Thymus (tissue), 11 donors: Measurements from ENCODE around the gene CELSR3. TPM values are rescaled to one million over a fixed set of nuclear protein-coding genes. Genes with fewer than 3 reads are reported as not detected.
A peak's percentile ranks its signal among the peaks of the same experiment; 100 is the strongest.

Experiments
- DNase-seq, 9 donors: peaks; one replicate each; pipeline ENCODE4 v3.0.0-alpha.2; 2013; ENCODE audit warnings: low spot score in 9 of 9, low read depth in 6 of 9, missing footprints in 1 of 9
- H3K27ac ChIP-seq, 2 donors: one replicate each; pipeline ENCODE4 v1.5.1; 2013; ENCODE audit warnings: control low read depth in 1 of 2, low read depth in 1 of 2, low read length in 1 of 2, mild to moderate bottlenecking in 1 of 2, moderate library complexity in 1 of 2
- H3K27me3 ChIP-seq, 2 donors: one replicate each; pipeline ENCODE4 v1.5.1; 2013; ENCODE audit warnings: low read length in 1 of 2; ENCODE audit not compliant: control insufficient read depth in 2 of 2, insufficient read depth in 1 of 2
- H3K36me3 ChIP-seq, 2 donors: one replicate each; pipeline ENCODE4 v1.5.1; 2013; ENCODE audit warnings: low read length in 1 of 2, mild to moderate bottlenecking in 1 of 2, moderate library complexity in 1 of 2; ENCODE audit not compliant: control insufficient read depth in 2 of 2, insufficient read depth in 2 of 2
- H3K4me1 ChIP-seq, 2 donors: one replicate each; pipeline ENCODE4 v1.5.1; 2013; ENCODE audit warnings: low read length in 2 of 2; ENCODE audit not compliant: control insufficient read depth in 2 of 2, insufficient read depth in 2 of 2
- H3K4me3 ChIP-seq, 2 donors: one replicate each; pipeline ENCODE4 v1.5.1; 2013; ENCODE audit warnings: low read length in 2 of 2, control low read depth in 1 of 2, mild to moderate bottlenecking in 1 of 2
- H3K9me3 ChIP-seq, 2 donors: one replicate each; pipeline ENCODE4 v1.5.1; 2013; ENCODE audit warnings: low read length in 1 of 2, mild to moderate bottlenecking in 1 of 2; ENCODE audit not compliant: control insufficient read depth in 2 of 2, insufficient read depth in 1 of 2
- WGBS: extraction: QIAGEN DNeasy Blood & Tissue Kit; methylation state at CpG from one replicate; pipeline ENCODE4 v1.1.7; 2013; 5-methylcytosine and 5-hydroxymethylcytosine counted together
- polyA plus RNA-seq: library from polyadenylated mRNA; stranded (reverse); fragments of 200-250 nt; gene quantifications from one replicate; pipeline ENCODE4 v1.2.3, GENCODE V29; 2013
- total RNA-seq: library from RNA; stranded (reverse); fragments of 120-200 nt; gene quantifications from one replicate; pipeline ENCODE4 v1.2.4, GENCODE V29; 2013
- donor health status: healthy.

Gene CELSR3
- total and polyA plus RNA-seq, 2 donors = 0.38 to 1.4 TPM

DNA sequence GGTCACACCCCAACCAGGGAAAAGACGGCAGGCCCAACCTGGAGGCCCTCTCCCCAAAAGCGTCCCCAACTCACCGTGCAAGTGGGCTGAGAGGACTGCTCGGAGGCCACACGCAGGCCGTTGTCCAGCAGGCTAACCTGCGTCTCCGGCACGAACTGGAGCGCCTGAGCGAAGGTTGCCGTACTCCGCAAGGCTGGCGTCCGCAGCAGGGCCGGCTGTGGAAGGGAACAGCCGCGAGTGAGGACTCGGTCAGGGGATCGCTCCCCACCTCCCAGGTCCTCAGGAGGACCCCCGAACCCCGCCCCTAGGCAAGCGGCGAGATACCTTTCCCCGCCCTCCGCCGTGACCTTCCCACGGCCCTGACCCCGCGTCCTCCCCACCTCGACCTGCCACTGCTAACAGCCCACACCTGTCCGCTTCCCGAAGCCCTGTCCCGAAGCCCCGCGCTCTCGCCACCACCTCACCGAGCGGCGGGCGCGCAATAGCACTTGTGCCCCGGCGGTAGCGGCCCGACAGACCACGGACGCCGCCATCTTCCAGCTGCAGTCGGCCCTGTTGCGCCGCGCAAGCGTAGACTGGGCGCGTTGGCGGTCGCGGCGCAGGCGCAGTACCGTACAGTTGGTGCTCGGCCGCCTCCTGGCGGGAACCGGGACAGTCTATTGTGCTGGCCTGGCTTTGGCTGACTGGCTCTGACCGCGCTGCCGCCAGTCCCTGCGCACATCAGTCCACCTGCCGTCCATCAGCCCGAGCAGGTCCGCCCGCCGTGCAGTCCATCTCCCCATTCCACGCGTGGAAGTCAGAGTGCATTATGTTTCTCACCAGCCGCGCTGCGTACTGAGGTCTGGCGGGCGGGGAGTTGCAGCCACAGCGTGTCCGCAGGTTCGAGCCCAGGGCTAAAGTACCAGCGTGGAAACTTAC is 53.3 kb downstream of the CELSR3 start, which contains the start of gene UQCRC1:
Gene UQCRC1 (minus strand): TSS at position 559 of the 918 bp plus-strand sequence. CDS start 26 bp downstream, at position 533.
- peak within 1 kb of the TSS; percentile 64 to 70 for H3K27ac ChIP-seq
- H3K36me3 ChIP-seq = peaks cover 16 to 27% of the 10 kb centered on the region in 2 donors
- H3K9me3 ChIP-seq = peaks cover 0 to 4% of the 10 kb centered on the region in 2 donors
- WGBS = 2% methylated on average over 86 of the region's 86 CpGs
- no peaks in the 10 kb centered on the region for H3K27me3 ChIP-seq
- peak; percentile 77 to 95 (median 87) for DNase-seq
- peaks cover 4 to 13% of the 10 kb centered on the region in 2 donors for H3K4me1 ChIP-seq
- peak within 1 kb of the TSS; percentile 63 to 80 for H3K4me3 ChIP-seq

DNA sequence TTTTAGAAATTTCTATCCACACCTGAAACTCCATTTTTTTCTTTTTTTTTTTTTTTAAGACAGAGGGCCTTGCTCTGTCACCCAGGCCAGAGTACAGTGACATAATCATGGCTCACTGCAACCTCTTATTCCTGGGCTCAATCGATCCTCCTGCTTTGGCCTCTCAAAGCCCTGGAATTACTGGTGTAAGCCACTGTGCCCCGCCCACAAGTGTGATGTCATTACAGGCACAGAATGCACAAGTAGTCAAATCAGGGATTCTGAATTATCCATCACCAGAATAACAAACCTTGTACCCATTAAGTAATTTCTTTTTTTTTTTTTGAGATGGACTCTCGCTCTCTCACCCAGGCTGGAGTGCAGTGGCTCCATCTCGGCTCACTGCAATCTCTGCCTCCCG is 55.2 kb downstream of the CELSR3 start:
- no peak overlapping the region for H3K4me3 ChIP-seq
- peaks cover 0 to 4% of the 10 kb centered on the region in 2 donors for H3K9me3 ChIP-seq
- no peaks in the 10 kb centered on the region for H3K27me3 ChIP-seq
- peaks cover 34 to 45% of the 10 kb centered on the region in 2 donors for H3K36me3 ChIP-seq
- DNase-seq = no peak
- H3K4me1 ChIP-seq = peaks cover 4 to 13% of the 10 kb centered on the region in 2 donors
- 98% methylated on average over 5 of the region's 5 CpGs for WGBS
- no peak overlapping the region for H3K27ac ChIP-seq

DNA sequence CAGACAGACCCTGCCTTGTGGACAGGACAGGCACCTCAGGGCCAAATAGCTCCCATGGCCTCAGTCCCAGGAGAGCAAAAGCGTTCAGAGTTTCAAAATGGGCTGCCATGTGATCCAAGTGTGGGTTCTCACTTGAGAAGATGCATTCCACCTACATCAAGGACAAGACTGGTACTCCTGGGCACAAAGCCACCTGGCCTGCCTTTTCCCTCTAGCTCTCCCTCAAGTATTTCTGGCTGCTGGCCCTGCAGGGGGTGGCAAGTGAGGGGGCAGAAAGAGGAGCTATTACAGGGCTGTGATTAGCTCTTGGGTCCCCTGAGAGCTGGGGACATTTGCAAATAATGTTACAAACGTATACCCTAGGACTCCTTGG is 61.1 kb downstream of the CELSR3 start:
- Histone ChIP-seq H3K27ac (no peak overlapping the region), H3K4me1 (peaks cover 0 to 16% of the 10 kb centered on the region in 2 donors), H3K9me3 (no peaks in the 10 kb centered on the region), H3K36me3 (peaks cover 77 to 90% of the 10 kb centered on the region in 2 donors), H3K4me3 (no peak overlapping the region), H3K27me3 (no peaks in the 10 kb centered on the region)
- DNase-seq = no peak
- 98% methylated on average over 2 of the region's 2 CpGs for WGBS

DNA sequence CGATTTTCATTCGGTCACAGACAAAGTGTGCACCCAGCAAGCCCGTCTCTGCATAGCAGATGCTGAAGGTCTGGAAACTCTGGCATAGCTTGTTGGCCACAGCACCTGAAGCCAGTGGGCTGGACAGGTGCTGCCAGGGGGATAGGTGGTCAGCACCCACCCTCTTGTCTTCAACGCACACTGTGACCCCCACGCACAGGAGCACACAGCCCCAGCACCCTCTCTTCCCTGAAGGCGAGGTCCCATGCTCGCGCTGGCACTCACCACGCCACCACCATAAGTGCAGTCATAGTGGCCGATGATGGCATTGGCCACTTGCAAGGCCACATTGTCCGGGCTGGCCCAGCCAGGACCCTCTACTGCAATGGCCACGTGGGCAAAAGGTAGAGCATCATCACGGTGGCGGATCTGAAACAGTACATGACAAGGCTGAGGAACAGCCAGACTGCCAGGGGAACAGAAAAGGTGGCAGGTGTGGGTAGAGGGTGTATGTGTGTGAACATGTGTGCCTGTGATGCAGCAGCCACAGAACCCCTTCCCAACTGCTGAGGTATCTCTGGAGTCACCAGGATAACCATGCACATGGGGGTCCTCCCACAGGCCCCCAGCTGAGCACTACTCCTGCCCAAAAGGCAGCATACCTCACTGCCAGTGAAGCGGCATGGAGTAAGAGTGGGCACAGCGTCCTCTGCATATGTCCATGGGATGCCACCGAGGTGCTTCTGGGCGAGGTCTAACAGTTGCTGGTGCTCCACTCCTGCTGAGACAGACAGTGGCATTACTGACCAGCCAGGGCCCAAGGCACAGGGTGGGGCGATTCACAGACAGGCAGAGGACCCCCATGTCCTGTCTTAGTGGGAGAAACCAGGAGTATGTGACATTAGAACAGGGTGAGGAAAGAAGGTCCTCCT is 61.7 kb downstream of the CELSR3 start:
- peaks cover 0 to 6% of the 10 kb centered on the region in 2 donors for H3K27me3 ChIP-seq
- no peak overlapping the region for H3K27ac ChIP-seq

DNA sequence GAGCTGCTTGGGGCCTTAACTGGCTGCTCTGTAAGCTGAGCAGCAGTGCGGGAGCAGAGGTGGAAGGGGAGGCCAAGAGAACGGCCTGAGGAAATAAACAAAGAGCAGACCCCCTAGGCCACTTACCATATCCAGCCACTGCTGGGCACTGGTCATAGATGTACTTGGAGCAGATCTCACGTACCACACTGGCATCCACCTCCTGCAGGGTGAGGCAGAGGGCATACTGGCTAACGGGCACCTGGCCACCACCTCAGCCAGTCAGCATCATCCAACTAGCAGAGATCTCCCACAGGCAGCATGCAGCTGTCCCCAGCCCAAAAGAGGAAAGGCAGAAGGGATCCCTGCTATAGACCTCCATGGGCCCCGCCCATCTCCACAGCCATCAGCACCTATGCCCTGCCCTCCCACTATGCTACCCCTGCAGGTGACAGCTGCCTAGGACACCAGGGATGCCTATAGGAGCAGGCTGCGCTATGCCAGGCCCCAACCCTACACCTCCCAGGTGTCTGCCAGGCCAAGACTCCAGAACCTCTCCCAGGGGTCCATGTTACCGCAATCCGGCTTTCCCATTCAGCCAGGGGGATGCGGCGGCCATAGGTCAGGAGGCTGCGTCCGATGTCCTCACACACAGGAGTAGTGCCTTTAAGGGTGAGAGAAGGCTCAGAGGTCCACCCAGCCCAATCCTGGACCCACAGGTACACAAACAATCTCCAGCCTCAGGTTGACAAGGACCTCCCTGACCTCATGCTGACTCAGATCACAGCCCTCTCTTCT is 63.0 kb downstream of the CELSR3 start:
- Histone ChIP-seq H3K9me3 (no peaks in the 10 kb centered on the region), H3K27me3 (peaks cover 6 to 18% of the 10 kb centered on the region in 2 donors), H3K4me3 (no peak overlapping the region), H3K36me3 (peaks cover 65 to 73% of the 10 kb centered on the region in 2 donors), H3K27ac (no peak overlapping the region), H3K4me1 (peaks cover 0 to 16% of the 10 kb centered on the region in 2 donors)
- WGBS = 98% methylated on average over 12 of the region's 12 CpGs
- no peak for DNase-seq

More for the DNA sequence above, 61.7 kb downstream of the CELSR3 start:
- no peak overlapping the region for H3K4me3 ChIP-seq
- H3K36me3 ChIP-seq = peaks cover 77 to 85% of the 10 kb centered on the region in 2 donors
- H3K4me1 ChIP-seq = peaks cover 0 to 16% of the 10 kb centered on the region in 2 donors
- 98% methylated on average over 19 of the region's 19 CpGs for WGBS
- no peak for DNase-seq
- no peaks in the 10 kb centered on the region for H3K9me3 ChIP-seq

DNA sequence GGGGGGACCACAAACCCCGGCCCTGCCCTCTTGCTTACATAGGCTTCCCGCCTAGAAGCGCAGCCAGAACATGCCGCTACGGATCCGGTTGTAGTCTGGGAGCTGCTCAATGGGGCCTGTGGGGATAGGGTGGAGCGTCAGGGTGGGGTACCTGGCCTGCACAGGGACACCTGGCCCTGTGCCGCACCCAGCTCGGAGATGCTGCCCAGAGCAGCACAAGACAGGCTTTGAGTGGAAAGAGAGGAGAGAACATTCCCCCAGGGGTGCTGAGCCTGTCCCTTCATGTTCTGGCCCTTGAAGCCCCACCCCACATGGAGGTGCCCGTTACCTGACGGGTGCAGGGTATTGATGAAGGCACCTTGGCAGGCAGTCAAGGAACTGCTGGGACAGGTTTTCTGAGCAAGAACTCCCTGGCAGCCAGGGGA is 63.6 kb downstream of the CELSR3 start:
- Histone ChIP-seq H3K27ac (peak overlapping the region; percentile 74), H3K4me1 (peaks cover 0 to 16% of the 10 kb centered on the region in 2 donors), H3K27me3 (peaks cover 13 to 24% of the 10 kb centered on the region in 2 donors), H3K9me3 (no peaks in the 10 kb centered on the region), H3K36me3 (peaks cover 59 to 67% of the 10 kb centered on the region in 2 donors), H3K4me3 (no peak overlapping the region)
- no peak for DNase-seq
- 97% methylated on average over 11 of the region's 11 CpGs for WGBS

DNA sequence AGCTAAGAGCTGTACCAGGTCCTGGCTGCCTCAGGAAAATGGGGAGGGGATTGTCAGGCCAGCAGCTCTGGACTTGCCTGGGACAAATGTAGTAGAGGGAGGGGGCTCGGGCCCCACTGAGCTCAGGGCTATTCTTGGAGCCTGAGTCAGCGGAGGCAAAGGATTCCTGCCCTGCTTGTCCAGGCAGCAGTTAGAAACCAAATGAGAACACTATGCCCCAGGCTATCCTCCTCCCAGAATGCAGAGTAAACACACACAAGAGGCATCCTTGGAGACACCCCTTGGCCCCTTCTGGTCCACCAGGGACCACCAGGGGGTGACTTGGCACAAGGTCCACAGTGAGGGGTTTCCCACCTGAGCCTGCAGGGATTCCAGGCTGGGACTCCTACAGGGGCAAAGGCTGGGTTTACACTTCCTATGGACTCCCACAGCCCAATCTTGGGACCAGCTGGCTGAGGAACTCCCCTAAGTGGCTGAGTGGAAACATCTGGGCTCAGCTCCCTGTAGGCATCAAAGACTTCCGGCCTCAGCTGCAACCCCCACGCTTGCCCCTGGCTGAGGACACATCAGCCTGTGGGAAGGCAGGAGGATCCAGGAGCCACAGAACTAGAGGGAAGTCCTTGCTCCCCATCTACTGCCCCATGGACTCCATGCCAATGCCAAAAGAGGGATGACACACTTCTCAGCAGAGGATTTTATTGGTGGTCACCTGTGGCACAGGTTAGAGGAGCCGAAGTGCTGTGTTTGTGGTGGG is 64.2 kb downstream of the CELSR3 start:
- peaks cover 53 to 61% of the 10 kb centered on the region in 2 donors for H3K36me3 ChIP-seq
- no peak overlapping the region for H3K4me3 ChIP-seq
- WGBS = 84% methylated on average over 5 of the region's 5 CpGs
- peaks cover 0 to 16% of the 10 kb centered on the region in 2 donors for H3K4me1 ChIP-seq
- no peak for DNase-seq
- no peaks in the 10 kb centered on the region for H3K9me3 ChIP-seq
- peaks cover 16 to 30% of the 10 kb centered on the region in 2 donors for H3K27me3 ChIP-seq
- peak overlapping the region; percentile 74 for H3K27ac ChIP-seq

DNA sequence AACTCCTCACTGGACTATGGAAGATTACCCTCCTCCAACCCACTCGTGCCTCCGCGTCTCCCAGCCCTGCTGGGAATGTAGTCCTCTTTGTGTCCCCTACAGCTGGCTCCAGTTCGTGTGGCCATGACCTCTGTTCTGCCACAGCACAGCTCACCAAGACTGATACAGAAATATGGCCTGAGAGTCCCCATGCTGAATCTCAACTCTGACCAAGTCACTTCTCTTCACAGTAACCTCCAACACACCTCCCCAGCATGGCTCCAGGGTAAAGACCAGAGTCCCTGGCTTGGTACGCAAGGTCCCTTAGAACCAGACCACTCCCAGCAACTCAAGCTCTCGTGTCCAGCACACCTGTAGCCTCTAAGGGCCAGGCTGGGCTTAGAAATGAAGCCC is 65.3 kb downstream of the CELSR3 start:
- Histone ChIP-seq H3K27ac (no peak overlapping the region), H3K36me3 (peaks cover 42 to 50% of the 10 kb centered on the region in 2 donors)
- WGBS = 96% methylated on average over 6 of the region's 6 CpGs

More for the DNA sequence above, 65.3 kb downstream of the CELSR3 start:
- H3K27me3 ChIP-seq = peaks cover 18 to 40% of the 10 kb centered on the region in 2 donors
- no peak for DNase-seq
- H3K4me3 ChIP-seq = no peak overlapping the region
- H3K9me3 ChIP-seq = no peaks in the 10 kb centered on the region
- peaks cover 0 to 16% of the 10 kb centered on the region in 2 donors for H3K4me1 ChIP-seq
